HL-60 (cell line): ENCODE measurements around the gene TMED4.

Source experiments
- DNase-seq, 2 experiments: peaks; one replicate each; pipeline ENCODE4 v3.0.0-alpha.2; 2010 to 2020; ENCODE audit warnings: low read depth in 1 of 2, low spot score in 1 of 2
- H3K27ac ChIP-seq: fragments of 250-450 bp; sonication (Bioruptor Pico); replicated peaks from 2 replicates; pipeline ENCODE4 v1.5.1; 2020; ENCODE audit warnings: mild to moderate bottlenecking, moderate library complexity
- H3K27me3 ChIP-seq: fragments of 250-450 bp; sonication (Bioruptor Pico); 2 replicates; pipeline ENCODE4 v1.5.1; 2021; ENCODE audit warnings: mild to moderate bottlenecking, moderate library complexity; ENCODE audit not compliant: insufficient read depth, poor library complexity, severe bottlenecking
- H3K4me3 ChIP-seq: replicated peaks from 2 replicates; pipeline ENCODE4 v1.5.1; 2011; ENCODE audit warnings: mild to moderate bottlenecking, control low read depth, low read length; ENCODE audit not compliant: insufficient read depth
- CTCF ChIP-seq: IDR thresholded peaks from one replicate; pipeline ENCODE4 v1.5.1; 2011; ENCODE audit warnings: low read length, control low read depth, inconsistent platforms; ENCODE audit not compliant: insufficient read depth
- GABPA ChIP-seq: IDR thresholded peaks from 2 replicates; pipeline ENCODE4 v1.6.1; 2012; ENCODE audit warnings: low read depth
- POLR2AphosphoS5 ChIP-seq: IDR thresholded peaks from 2 replicates; pipeline ENCODE4 v1.6.1; 2012; ENCODE audit warnings: low read depth
- REST ChIP-seq: IDR thresholded peaks from 2 replicates; pipeline ENCODE4 v1.6.1; 2012; ENCODE audit warnings: low read depth; ENCODE audit not compliant: insufficient replicate concordance
- SPI1 ChIP-seq: IDR thresholded peaks from 2 replicates; pipeline ENCODE4 v1.6.1; 2012; ENCODE audit warnings: low read depth, mild to moderate bottlenecking, borderline replicate concordance
- long read RNA-seq: library from polyadenylated mRNA; unstranded; transcript quantifications from one replicate; pipeline ENCODE4 v2.0.0, GENCODE V29; 2020

TMED4 gene
- long read RNA-seq, transcript TMED4-204 (3 exons, 1,950 nt) = minor isoform, 5 of 451 reads
- long read RNA-seq, transcript TMED4-203 (5 exons, 2,322 nt) = major isoform, 365 of 451 reads
- long read RNA-seq, transcript TMED4-205 (4 exons, 1,755 nt) = minor isoform, 52 of 451 reads
- long read RNA-seq, partial matches to known transcripts = 7 of 451 reads
- long read RNA-seq, other reads (novel, unspliced or antisense) = 22 of 451 reads

GRCh38 chr7:44581879-44582603 lies at the start of gene TMED4:
Gene TMED4, minus strand, starts transcription at chr7:44582231. Its CDS starts 25 bp downstream, at chr7:44582206.
- peak within 1 kb of the TSS; percentile 84 for H3K27ac ChIP-seq
- TF ChIP-seq SPI1 = no peak
- no peak for TF ChIP-seq GABPA
- peak; percentile 73; the same call in 1 of the 2 replicates for TF ChIP-seq POLR2AphosphoS5
- no peaks in the 10 kb centered on the region for H3K27me3 ChIP-seq
- H3K4me3 ChIP-seq = peak within 1 kb of the TSS; percentile 76
- peak; percentile 98 to 99 for DNase-seq

GRCh38 chr7:44631458-44632115 lies 49.6 kb upstream of the TMED4 start:
- H3K27ac ChIP-seq = peak overlapping the region; percentile 53
- TF ChIP-seq GABPA = no peak
- TF ChIP-seq CTCF = no peak
- TF ChIP-seq POLR2AphosphoS5 = peak; percentile 19; the same call in 1 of the 2 replicates
- 0 out of 2 replicates have a peak, but pooled peaks have one; percentile 19 for TF ChIP-seq SPI1

GRCh38 chr7:44630792-44631457 lies 48.9 kb upstream of the TMED4 start:
- Histone ChIP-seq H3K27ac (peak overlapping the region; percentile 53), H3K27me3 (no peaks in the 10 kb centered on the region), H3K4me3 (no peak overlapping the region)
- TF ChIP-seq POLR2AphosphoS5 (no peak), CTCF (no peak), GABPA (no peak), SPI1 (no peak), REST (no peak)
- no peak for DNase-seq

More at GRCh38 chr7:44631458-44632115, 49.6 kb upstream of the TMED4 start:
- H3K4me3 ChIP-seq = no peak overlapping the region
- H3K27me3 ChIP-seq = no peaks in the 10 kb centered on the region
- peak in 1 of 2 experiments; percentile 62 for DNase-seq

GRCh38 chr7:44629829-44630522 lies 47.9 kb upstream of the TMED4 start:
- TF ChIP-seq SPI1 = no peak; the same call in 1 of the 2 replicates
- peak; percentile 60 for TF ChIP-seq POLR2AphosphoS5
- TF ChIP-seq GABPA = no peak
- no peak for TF ChIP-seq REST
- TF ChIP-seq CTCF = no peak
- Histone ChIP-seq H3K27me3 (no peaks in the 10 kb centered on the region), H3K4me3 (no peak overlapping the region), H3K27ac (peak overlapping the region; percentile 53)
- DNase-seq = peak in 1 of 2 experiments; percentile 85
